CD4-positive, alpha-beta T cell treated with Interleukin-21 for 1 hour (primary cell): ENCODE measurements around the gene VWA2.
"Not testable (repeated sequence)": the region's sequence is repeated elsewhere in the genome, so short reads cannot be mapped to it uniquely, and the experiment has no call there.

Experiments
- DNase-seq: peaks from one replicate; pipeline ENCODE4 v3.0.0-alpha.2; 2020

Gene VWA2

GRCh38 chr10:114320249-114321116 lies 81.4 kb downstream of the VWA2 start:
- DNase-seq: no peak

GRCh38 chr10:114322344-114322743 lies 83.3 kb downstream of the VWA2 start:
- no peak for DNase-seq

GRCh38 chr10:114323023-114323422 lies 84.0 kb downstream of the VWA2 start:
- no peak for DNase-seq

- DNase-seq: no peak
Measured at GRCh38 chr10:114326795-114327194, 87.7 kb downstream of the VWA2 start.

- DNase-seq: no peak
Measured at GRCh38 chr10:114327537-114328440, 88.7 kb downstream of the VWA2 start.

GRCh38 chr10:114328441-114328812 lies 89.4 kb downstream of the VWA2 start:
- DNase-seq: no peak

- DNase-seq: no peak
Measured at GRCh38 chr10:114328874-114329273, 89.8 kb downstream of the VWA2 start.

- no peak for DNase-seq
Measured at GRCh38 chr10:114329634-114330365, 90.7 kb downstream of the VWA2 start.

- DNase-seq: no peak
Measured at GRCh38 chr10:114332301-114333192, 93.5 kb downstream of the VWA2 start.

GRCh38 chr10:114333441-114333840 lies 94.4 kb downstream of the VWA2 start:
- DNase-seq: not testable (repeated sequence)

GRCh38 chr10:114334301-114334700 lies 95.2 kb downstream of the VWA2 start:
- DNase-seq: no peak

GRCh38 chr10:114335614-114336013 lies 96.6 kb downstream of the VWA2 start:
- DNase-seq: no peak

- no peak for DNase-seq
Measured at GRCh38 chr10:114336823-114337509, 97.9 kb downstream of the VWA2 start.

GRCh38 chr10:114337510-114338462 lies 98.7 kb downstream of the VWA2 start:
- no peak for DNase-seq

- no peak for DNase-seq
Measured at GRCh38 chr10:114340816-114341215, 101.8 kb downstream of the VWA2 start.
